SK-N-SH (cell line): ENCODE measurements around the gene OBSL1. TPM values are rescaled to one million over a fixed set of nuclear protein-coding genes. Genes with fewer than 3 reads are reported as not detected.

Source experiments
- CTCF ChIA-PET: fragments of 300-600, 350-600 bp; formaldehyde crosslinking; extraction: SDS; loops from one replicate; lab custom pipeline; 2021; lab: Yijun Ruan, JAX
- POLR2A ChIA-PET: fragments of 350-600 bp; sonication (Branson Sonifier 250); formaldehyde crosslinking; extraction: SDS; loops from one replicate; lab custom pipeline; 2020; ENCODE audit warnings: antibody characterized with exemption, inconsistent platforms; lab: Yijun Ruan, JAX
- DNase-seq: peaks from one replicate; pipeline ENCODE4 v3.0.0; 2012
- H2AFZ ChIP-seq: fragments of 200-600 bp; sonication (generic); 2 replicates; pipeline ENCODE4 v1.8.1; 2016; ENCODE audit warnings: antibody characterized with exemption, mild to moderate bottlenecking, low read depth
- H3F3A ChIP-seq: fragments of 200-600 bp; sonication (generic); replicated peaks from 2 replicates; pipeline ENCODE3; 2016; ENCODE audit warnings: antibody characterized with exemption, mild to moderate bottlenecking; ENCODE audit not compliant: insufficient read depth
- H3K27ac ChIP-seq, 2 experiments: fragments of 200-500 bp in 1 of 2; fragments of 200-600 bp in 1 of 2; sonication (Bioruptor generic) in 1 of 2; sonication (generic), shearing (Covaris generic) in 1 of 2; 2 replicates each; pipeline versions ENCODE4 v1.5.1 to v1.6.1; 2014 to 2016; ENCODE audit warnings: low read depth in 2 of 2, inconsistent platforms in 1 of 2, low read length in 1 of 2, mild to moderate bottlenecking in 1 of 2, mixed read lengths in 1 of 2
- H3K27me3 ChIP-seq: fragments of 200-600 bp; sonication (generic), shearing (Covaris generic); 2 replicates; pipeline ENCODE4 v1.6.1; 2016; ENCODE audit warnings: mixed run types; ENCODE audit not compliant: insufficient read depth
- H3K36me3 ChIP-seq, 2 experiments: fragments of 200-500 bp in 1 of 2; fragments of 200-600 bp in 1 of 2; sonication (Bioruptor generic) in 1 of 2; sonication (generic) in 1 of 2; replicated peaks in 1 of 2; 2 replicates each; pipeline versions ENCODE3 to v1.5.1; 2014 to 2016; ENCODE audit warnings: low read length in 1 of 2, mild to moderate bottlenecking in 1 of 2; ENCODE audit not compliant: insufficient read depth in 2 of 2, control insufficient read depth in 1 of 2
- H3K4me1 ChIP-seq, 2 experiments: fragments of 200-500 bp in 1 of 2; fragments of 200-600 bp in 1 of 2; sonication (Bioruptor generic) in 1 of 2; sonication (generic), shearing (Covaris generic) in 1 of 2; 2 replicates each; pipeline versions ENCODE4 v1.5.1 to v1.6.1; 2014 to 2016; ENCODE audit warnings: low read depth in 1 of 2, low read length in 1 of 2, mixed run types in 1 of 2; ENCODE audit not compliant: insufficient read depth in 2 of 2, control insufficient read depth in 1 of 2
- H3K4me2 ChIP-seq: fragments of 200-600 bp; sonication (generic), shearing (Covaris generic); 2 replicates; pipeline ENCODE4 v1.6.1; 2017; ENCODE audit warnings: mixed run types
- H3K4me3 ChIP-seq, 2 experiments: fragments of 200-500 bp in 1 of 2; fragments of 200-600 bp in 1 of 2; sonication (Bioruptor generic) in 1 of 2; sonication (generic), shearing (Covaris generic) in 1 of 2; 2 replicates each; pipeline versions ENCODE4 v1.5.1 to v1.8.1; 2014 to 2016; ENCODE audit warnings: low read depth in 2 of 2, inconsistent platforms in 1 of 2, low read length in 1 of 2, mild to moderate bottlenecking in 1 of 2, mixed read lengths in 1 of 2, moderate library complexity in 1 of 2
- H3K79me2 ChIP-seq: fragments of 200-600 bp; sonication (generic); 2 replicates; pipeline ENCODE4 v1.8.1; 2017; ENCODE audit warnings: mild to moderate bottlenecking; ENCODE audit not compliant: insufficient read depth
- H3K9ac ChIP-seq: fragments of 200-600 bp; sonication (generic); 2 replicates; pipeline ENCODE4 v1.6.1; 2017; ENCODE audit warnings: mixed run types
- H3K9me2 ChIP-seq: fragments of 200-600 bp; sonication (generic); 2 replicates; pipeline ENCODE4 v1.6.1; 2017; ENCODE audit warnings: mixed run types
- H3K9me3 ChIP-seq: fragments of 200-600 bp; sonication (generic); 2 replicates; pipeline ENCODE4 v1.6.1; 2017; ENCODE audit warnings: mixed run types, mild to moderate bottlenecking, moderate library complexity
- H4K20me1 ChIP-seq: fragments of 200-600 bp; sonication (generic); 2 replicates; pipeline ENCODE4 v1.6.1; 2017; ENCODE audit warnings: mild to moderate bottlenecking, mixed run types; ENCODE audit not compliant: insufficient read depth
- ELF1 ChIP-seq: IDR thresholded peaks from 2 replicates; pipeline ENCODE4 v1.4.0; 2012
- EZH2phosphoT487 ChIP-seq: fragments of 200-600 bp; sonication (generic); IDR thresholded peaks from 2 replicates; pipeline ENCODE4 v1.6.1; 2017; ENCODE audit warnings: low read depth, mixed run types, mild to moderate bottlenecking, antibody characterized with exemption, moderate library complexity, borderline replicate concordance
- GABPA ChIP-seq: IDR thresholded peaks from 2 replicates; pipeline ENCODE4 v1.4.0; 2012; ENCODE audit warnings: low read depth, mild to moderate bottlenecking
- MXI1 ChIP-seq: IDR thresholded peaks from 2 replicates; pipeline ENCODE4 v1.6.1; 2012; ENCODE audit warnings: mild to moderate bottlenecking, low read depth, low read length, improper control_type of control experiment
- NFIC ChIP-seq: IDR thresholded peaks from 2 replicates; pipeline ENCODE4 v1.4.0; 2012; ENCODE audit warnings: borderline replicate concordance
- RFX5 ChIP-seq: IDR thresholded peaks from 2 replicates; pipeline ENCODE4 v1.6.1; 2012; ENCODE audit warnings: mild to moderate bottlenecking, improper control_type of control experiment, low read length
- RXRA ChIP-seq: IDR thresholded peaks from 2 replicates; pipeline ENCODE4 v1.4.0; 2012; ENCODE audit warnings: low read depth, mild to moderate bottlenecking, borderline replicate concordance
- TCF12 ChIP-seq: IDR thresholded peaks from 2 replicates; pipeline ENCODE4 v1.4.0; 2012
- TEAD4 ChIP-seq: IDR thresholded peaks from 2 replicates; pipeline ENCODE4 v1.4.0; 2012; ENCODE audit warnings: mild to moderate bottlenecking, borderline replicate concordance; ENCODE audit not compliant: insufficient read depth
- YY1 ChIP-seq: IDR thresholded peaks from 2 replicates; pipeline ENCODE4 v1.4.0; 2012; ENCODE audit warnings: low read depth, mild to moderate bottlenecking
- WGBS: methylation state at CpG from one replicate; pipeline ENCODE4 v1.1.6; 2017; ENCODE audit warnings: low lambda C conversion rate; 5-methylcytosine and 5-hydroxymethylcytosine counted together
- polyA plus RNA-seq, 3 experiments: library from polyadenylated mRNA; depleted of rRNA; stranded (reverse); fragments of >200 nt; gene quantifications; 2 replicates each; pipeline ENCODE4 v1.2.3, GENCODE V29; 2012
- TF ChIP-seq, protein P1 (sequence below): IDR thresholded peaks from 2 replicates; pipeline ENCODE4 v1.6.1; 2012; ENCODE audit warnings: mild to moderate bottlenecking, low read depth, low read length, moderate library complexity
- TF ChIP-seq, protein P2 (sequence below): IDR thresholded peaks from 2 replicates; pipeline ENCODE4; 2012
- TF ChIP-seq, protein P3 (sequence below): fragments of 200-600 bp; sonication (generic); IDR thresholded peaks from 2 replicates; pipeline ENCODE4 v1.6.1; 2017; ENCODE audit warnings: antibody characterized with exemption, mild to moderate bottlenecking, moderate library complexity
- TF ChIP-seq, protein P4 (sequence below): IDR thresholded peaks from 2 replicates; pipeline ENCODE4 v1.4.0; 2012; ENCODE audit warnings: low read depth, borderline replicate concordance
- TF ChIP-seq, protein P5 (sequence below): IDR thresholded peaks from 2 replicates; pipeline ENCODE4 v1.4.0; 2012; ENCODE audit warnings: low read depth
- TF ChIP-seq, protein P6 (sequence below): fragments of 150-350 bp; IDR thresholded peaks from 2 replicates; pipeline ENCODE4 v1.6.1; 2017; ENCODE audit warnings: antibody characterized with exemption, low read length, low read depth, borderline replicate concordance

OBSL1 gene
- polyA plus RNA-seq, 1 of the 3 experiments (the other 2 are of a cell fraction), result 93.0 TPM

DNA sequence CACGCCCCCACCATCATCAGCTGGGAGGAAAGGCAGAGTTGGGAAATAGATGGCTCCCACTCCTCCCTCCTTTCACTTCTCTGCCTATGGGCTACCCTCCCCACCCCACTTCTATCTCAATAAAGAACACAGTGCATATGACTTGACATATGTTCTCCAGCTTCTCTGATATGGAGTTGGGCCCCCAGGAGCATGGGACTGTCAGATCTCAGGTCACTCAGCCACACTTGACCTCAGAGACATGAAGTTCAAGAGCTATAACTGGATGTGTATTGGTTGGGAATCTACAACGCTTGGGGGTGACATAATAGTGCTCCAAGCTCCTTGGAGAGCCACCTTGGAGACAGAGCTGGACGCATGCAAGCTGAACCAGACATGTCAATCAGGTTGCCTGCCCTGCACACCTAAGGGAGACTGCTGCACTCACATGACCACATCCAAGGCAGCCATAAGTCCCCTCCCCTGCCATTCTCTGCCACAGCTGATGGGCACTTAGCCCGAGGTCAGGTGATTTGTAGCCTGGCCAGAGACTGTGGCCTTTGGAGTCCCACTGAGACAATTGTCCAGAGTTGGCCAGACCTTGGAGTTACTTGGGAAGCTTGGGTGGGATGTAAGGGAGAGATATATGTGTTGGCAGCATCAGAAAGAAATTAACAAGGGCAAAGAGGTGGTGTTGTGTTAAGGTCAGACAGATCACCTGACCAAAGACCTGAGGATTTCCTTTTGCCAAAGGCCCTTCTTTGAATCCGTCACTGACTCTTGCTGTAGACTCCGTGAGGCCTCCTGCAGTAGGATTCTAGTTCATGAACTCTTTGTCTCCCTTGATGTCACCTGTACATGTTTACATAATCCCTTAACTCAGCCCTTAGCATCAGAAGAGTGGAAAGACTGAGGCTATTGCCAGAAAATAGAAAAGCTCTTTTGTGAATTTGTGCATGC lies 4.5 kb upstream of the OBSL1 start:
- TF ChIP-seq, protein P1, sequence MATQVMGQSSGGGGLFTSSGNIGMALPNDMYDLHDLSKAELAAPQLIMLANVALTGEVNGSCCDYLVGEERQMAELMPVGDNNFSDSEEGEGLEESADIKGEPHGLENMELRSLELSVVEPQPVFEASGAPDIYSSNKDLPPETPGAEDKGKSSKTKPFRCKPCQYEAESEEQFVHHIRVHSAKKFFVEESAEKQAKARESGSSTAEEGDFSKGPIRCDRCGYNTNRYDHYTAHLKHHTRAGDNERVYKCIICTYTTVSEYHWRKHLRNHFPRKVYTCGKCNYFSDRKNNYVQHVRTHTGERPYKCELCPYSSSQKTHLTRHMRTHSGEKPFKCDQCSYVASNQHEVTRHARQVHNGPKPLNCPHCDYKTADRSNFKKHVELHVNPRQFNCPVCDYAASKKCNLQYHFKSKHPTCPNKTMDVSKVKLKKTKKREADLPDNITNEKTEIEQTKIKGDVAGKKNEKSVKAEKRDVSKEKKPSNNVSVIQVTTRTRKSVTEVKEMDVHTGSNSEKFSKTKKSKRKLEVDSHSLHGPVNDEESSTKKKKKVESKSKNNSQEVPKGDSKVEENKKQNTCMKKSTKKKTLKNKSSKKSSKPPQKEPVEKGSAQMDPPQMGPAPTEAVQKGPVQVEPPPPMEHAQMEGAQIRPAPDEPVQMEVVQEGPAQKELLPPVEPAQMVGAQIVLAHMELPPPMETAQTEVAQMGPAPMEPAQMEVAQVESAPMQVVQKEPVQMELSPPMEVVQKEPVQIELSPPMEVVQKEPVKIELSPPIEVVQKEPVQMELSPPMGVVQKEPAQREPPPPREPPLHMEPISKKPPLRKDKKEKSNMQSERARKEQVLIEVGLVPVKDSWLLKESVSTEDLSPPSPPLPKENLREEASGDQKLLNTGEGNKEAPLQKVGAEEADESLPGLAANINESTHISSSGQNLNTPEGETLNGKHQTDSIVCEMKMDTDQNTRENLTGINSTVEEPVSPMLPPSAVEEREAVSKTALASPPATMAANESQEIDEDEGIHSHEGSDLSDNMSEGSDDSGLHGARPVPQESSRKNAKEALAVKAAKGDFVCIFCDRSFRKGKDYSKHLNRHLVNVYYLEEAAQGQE, result no peak
- TF ChIP-seq, protein P2, sequence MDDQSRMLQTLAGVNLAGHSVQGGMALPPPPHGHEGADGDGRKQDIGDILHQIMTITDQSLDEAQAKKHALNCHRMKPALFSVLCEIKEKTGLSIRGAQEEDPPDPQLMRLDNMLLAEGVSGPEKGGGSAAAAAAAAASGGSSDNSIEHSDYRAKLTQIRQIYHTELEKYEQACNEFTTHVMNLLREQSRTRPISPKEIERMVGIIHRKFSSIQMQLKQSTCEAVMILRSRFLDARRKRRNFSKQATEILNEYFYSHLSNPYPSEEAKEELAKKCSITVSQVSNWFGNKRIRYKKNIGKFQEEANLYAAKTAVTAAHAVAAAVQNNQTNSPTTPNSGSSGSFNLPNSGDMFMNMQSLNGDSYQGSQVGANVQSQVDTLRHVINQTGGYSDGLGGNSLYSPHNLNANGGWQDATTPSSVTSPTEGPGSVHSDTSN, result no peak
- TF ChIP-seq EZH2phosphoT487, result no peak
- TF ChIP-seq, protein P3, sequence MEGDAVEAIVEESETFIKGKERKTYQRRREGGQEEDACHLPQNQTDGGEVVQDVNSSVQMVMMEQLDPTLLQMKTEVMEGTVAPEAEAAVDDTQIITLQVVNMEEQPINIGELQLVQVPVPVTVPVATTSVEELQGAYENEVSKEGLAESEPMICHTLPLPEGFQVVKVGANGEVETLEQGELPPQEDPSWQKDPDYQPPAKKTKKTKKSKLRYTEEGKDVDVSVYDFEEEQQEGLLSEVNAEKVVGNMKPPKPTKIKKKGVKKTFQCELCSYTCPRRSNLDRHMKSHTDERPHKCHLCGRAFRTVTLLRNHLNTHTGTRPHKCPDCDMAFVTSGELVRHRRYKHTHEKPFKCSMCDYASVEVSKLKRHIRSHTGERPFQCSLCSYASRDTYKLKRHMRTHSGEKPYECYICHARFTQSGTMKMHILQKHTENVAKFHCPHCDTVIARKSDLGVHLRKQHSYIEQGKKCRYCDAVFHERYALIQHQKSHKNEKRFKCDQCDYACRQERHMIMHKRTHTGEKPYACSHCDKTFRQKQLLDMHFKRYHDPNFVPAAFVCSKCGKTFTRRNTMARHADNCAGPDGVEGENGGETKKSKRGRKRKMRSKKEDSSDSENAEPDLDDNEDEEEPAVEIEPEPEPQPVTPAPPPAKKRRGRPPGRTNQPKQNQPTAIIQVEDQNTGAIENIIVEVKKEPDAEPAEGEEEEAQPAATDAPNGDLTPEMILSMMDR, result no peak
- no peak for TF ChIP-seq YY1
- TF ChIP-seq, protein P4, sequence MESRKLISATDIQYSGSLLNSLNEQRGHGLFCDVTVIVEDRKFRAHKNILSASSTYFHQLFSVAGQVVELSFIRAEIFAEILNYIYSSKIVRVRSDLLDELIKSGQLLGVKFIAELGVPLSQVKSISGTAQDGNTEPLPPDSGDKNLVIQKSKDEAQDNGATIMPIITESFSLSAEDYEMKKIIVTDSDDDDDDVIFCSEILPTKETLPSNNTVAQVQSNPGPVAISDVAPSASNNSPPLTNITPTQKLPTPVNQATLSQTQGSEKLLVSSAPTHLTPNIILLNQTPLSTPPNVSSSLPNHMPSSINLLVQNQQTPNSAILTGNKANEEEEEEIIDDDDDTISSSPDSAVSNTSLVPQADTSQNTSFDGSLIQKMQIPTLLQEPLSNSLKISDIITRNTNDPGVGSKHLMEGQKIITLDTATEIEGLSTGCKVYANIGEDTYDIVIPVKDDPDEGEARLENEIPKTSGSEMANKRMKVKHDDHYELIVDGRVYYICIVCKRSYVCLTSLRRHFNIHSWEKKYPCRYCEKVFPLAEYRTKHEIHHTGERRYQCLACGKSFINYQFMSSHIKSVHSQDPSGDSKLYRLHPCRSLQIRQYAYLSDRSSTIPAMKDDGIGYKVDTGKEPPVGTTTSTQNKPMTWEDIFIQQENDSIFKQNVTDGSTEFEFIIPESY, result no peak
- TF ChIP-seq RFX5, result no peak
- TF ChIP-seq, protein P5, sequence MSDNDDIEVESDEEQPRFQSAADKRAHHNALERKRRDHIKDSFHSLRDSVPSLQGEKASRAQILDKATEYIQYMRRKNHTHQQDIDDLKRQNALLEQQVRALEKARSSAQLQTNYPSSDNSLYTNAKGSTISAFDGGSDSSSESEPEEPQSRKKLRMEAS, result no peak
- TF ChIP-seq, protein P6, sequence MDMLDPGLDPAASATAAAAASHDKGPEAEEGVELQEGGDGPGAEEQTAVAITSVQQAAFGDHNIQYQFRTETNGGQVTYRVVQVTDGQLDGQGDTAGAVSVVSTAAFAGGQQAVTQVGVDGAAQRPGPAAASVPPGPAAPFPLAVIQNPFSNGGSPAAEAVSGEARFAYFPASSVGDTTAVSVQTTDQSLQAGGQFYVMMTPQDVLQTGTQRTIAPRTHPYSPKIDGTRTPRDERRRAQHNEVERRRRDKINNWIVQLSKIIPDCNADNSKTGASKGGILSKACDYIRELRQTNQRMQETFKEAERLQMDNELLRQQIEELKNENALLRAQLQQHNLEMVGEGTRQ, result no peak
- no peak for TF ChIP-seq NFIC
- TF ChIP-seq TEAD4, result no peak
- TF ChIP-seq ELF1, result no peak
- no peak for TF ChIP-seq RXRA
- no peak for TF ChIP-seq MXI1
- no peak for TF ChIP-seq TCF12
- no peak for TF ChIP-seq GABPA
- Histone ChIP-seq H3K4me1 (peaks cover 3 to 9% of the 10 kb centered on the region in 2 experiments; a peak in 1 of 4 replicates), H3K4me3 (no peak overlapping the region), H3K9ac (no peak overlapping the region), H3F3A (peaks cover 6% of the 10 kb centered on the region), H4K20me1 (no peaks in the 10 kb centered on the region), H3K27ac (no peak overlapping the region), H2AFZ (no peak overlapping the region), H3K27me3 (peaks cover 7% of the 10 kb centered on the region; the same call in 1 of the 2 replicates), H3K79me2 (no peaks in the 10 kb centered on the region), H3K36me3 (no peaks in the 10 kb centered on the region), H3K9me3 (no peaks in the 10 kb centered on the region), H3K9me2 (no peaks in the 10 kb centered on the region), H3K4me2 (no peak overlapping the region)
- ChIA-PET POLR2A (no interaction called here), CTCF (interaction anchor here (0.6 to 1.6 kb wide), 7 partner anchors 16 to 173 kb away, joined by 3 to 6 read pairs (median 3); partner anchors contain the start of gene CHPF)
- 62% methylated on average over 6 of the region's 6 CpGs for WGBS
- no peak for DNase-seq
